Subcutaneous abdominal adipose tissue (tissue), 5 donors: Measurements from ENCODE around the gene CACNA1A.

Experiments
- H3K27ac ChIP-seq: one replicate; pipeline ENCODE4 v1.7.0; 2013; ENCODE audit warnings: low read depth, mild to moderate bottlenecking, inconsistent platforms, low read length, moderate library complexity
- H3K27me3 ChIP-seq, 5 donors: one replicate each; pipeline ENCODE4 v1.7.0; 2013; ENCODE audit warnings: low read length in 5 of 5, inconsistent platforms in 1 of 5; ENCODE audit not compliant: control insufficient read depth in 5 of 5, insufficient read depth in 4 of 5
- H3K36me3 ChIP-seq, 5 donors: one replicate each; pipeline ENCODE4 v1.7.0; 2013; ENCODE audit warnings: low read length in 5 of 5; ENCODE audit not compliant: control insufficient read depth in 5 of 5, insufficient read depth in 5 of 5
- H3K4me1 ChIP-seq, 5 donors: one replicate each; pipeline ENCODE4 v1.7.0; 2013; ENCODE audit warnings: low read length in 5 of 5, mild to moderate bottlenecking in 3 of 5, moderate library complexity in 1 of 5; ENCODE audit not compliant: control insufficient read depth in 5 of 5, insufficient read depth in 5 of 5
- H3K4me3 ChIP-seq, 5 donors: one replicate each; pipeline ENCODE4 v1.7.0; 2013; ENCODE audit warnings: low read length in 5 of 5, low read depth in 1 of 5
- H3K9ac ChIP-seq, 5 donors: one replicate each; pipeline ENCODE4 v1.7.0; 2013; ENCODE audit warnings: low read length in 5 of 5, mild to moderate bottlenecking in 4 of 5, moderate library complexity in 3 of 5
- H3K9me3 ChIP-seq, 5 donors: one replicate each; pipeline ENCODE4 v1.7.0; 2013; ENCODE audit warnings: low read length in 5 of 5; ENCODE audit not compliant: control insufficient read depth in 5 of 5
- donor health status: healthy.
- donor health status: healthy.
- donor health status: healthy.
- donor health status: healthy.
- donor health status: healthy.

The CACNA1A gene

GRCh38 chr19:13356185-13356584, 150.1 kb downstream of the CACNA1A start:
- peaks cover 6 to 21% (median 14%) of the 10 kb centered on the region in 5 donors for H3K9me3 ChIP-seq
- no peak overlapping the region for H3K4me3 ChIP-seq
- H3K4me1 ChIP-seq, result no peaks in the 10 kb centered on the region
- peaks cover 9 to 24% (median 13%) of the 10 kb centered on the region in 5 donors for H3K27me3 ChIP-seq
- no peak overlapping the region for H3K27ac ChIP-seq
- no peaks in the 10 kb centered on the region for H3K36me3 ChIP-seq
- no peak overlapping the region for H3K9ac ChIP-seq

- Histone ChIP-seq H3K9me3 (peaks cover 3 to 19% (median 15%) of the 10 kb centered on the region in 5 donors), H3K36me3 (no peaks in the 10 kb centered on the region), H3K27me3 (peaks cover 9 to 21% (median 13%) of the 10 kb centered on the region in 5 donors), H3K4me3 (no peak overlapping the region), H3K4me1 (no peaks in the 10 kb centered on the region), H3K27ac (no peak overlapping the region), H3K9ac (no peak overlapping the region)
Measured at GRCh38 chr19:13355356-13355755, 150.9 kb downstream of the CACNA1A start.

GRCh38 chr19:13353625-13354024, 152.7 kb downstream of the CACNA1A start:
- Histone ChIP-seq H3K36me3 (no peaks in the 10 kb centered on the region), H3K27me3 (peaks cover 6 to 25% (median 16%) of the 10 kb centered on the region in 5 donors), H3K4me1 (no peaks in the 10 kb centered on the region), H3K9ac (no peak overlapping the region), H3K9me3 (peaks cover 5 to 16% (median 14%) of the 10 kb centered on the region in 5 donors), H3K4me3 (no peak overlapping the region), H3K27ac (no peak overlapping the region)

- H3K9me3 ChIP-seq, result peaks cover 5 to 16% (median 14%) of the 10 kb centered on the region in 5 donors
- no peaks in the 10 kb centered on the region for H3K4me1 ChIP-seq
- peaks cover 7 to 21% (median 14%) of the 10 kb centered on the region in 5 donors for H3K27me3 ChIP-seq
- H3K27ac ChIP-seq, result no peak overlapping the region
- H3K36me3 ChIP-seq, result no peaks in the 10 kb centered on the region
- no peak overlapping the region for H3K4me3 ChIP-seq
- no peak overlapping the region for H3K9ac ChIP-seq
Measured at GRCh38 chr19:13350759-13351158, 155.5 kb downstream of the CACNA1A start.

- peaks cover 5 to 16% (median 14%) of the 10 kb centered on the region in 5 donors for H3K9me3 ChIP-seq
- no peaks in the 10 kb centered on the region for H3K4me1 ChIP-seq
- no peak overlapping the region for H3K9ac ChIP-seq
- H3K4me3 ChIP-seq, result no peak overlapping the region
- peaks cover 2 to 16% (median 9%) of the 10 kb centered on the region in 5 donors for H3K27me3 ChIP-seq
- no peaks in the 10 kb centered on the region for H3K36me3 ChIP-seq
- no peak overlapping the region for H3K27ac ChIP-seq
Measured at GRCh38 chr19:13350072-13350471, 156.2 kb downstream of the CACNA1A start.

- Histone ChIP-seq H3K4me3 (no peak overlapping the region), H3K27ac (no peak overlapping the region), H3K27me3 (peaks cover 2 to 6% (median 4%) of the 10 kb centered on the region in 5 donors), H3K4me1 (no peaks in the 10 kb centered on the region), H3K36me3 (no peaks in the 10 kb centered on the region), H3K9me3 (peaks cover 5 to 21% (median 18%) of the 10 kb centered on the region in 5 donors), H3K9ac (no peak overlapping the region)
Measured at GRCh38 chr19:13347367-13347766, 158.9 kb downstream of the CACNA1A start.

- no peak overlapping the region for H3K9ac ChIP-seq
- H3K4me1 ChIP-seq, result no peaks in the 10 kb centered on the region
- peaks cover 0 to 11% (median 10%) of the 10 kb centered on the region in 5 donors for H3K9me3 ChIP-seq
- no peak overlapping the region for H3K27ac ChIP-seq
- no peak overlapping the region for H3K4me3 ChIP-seq
- no peaks in the 10 kb centered on the region for H3K36me3 ChIP-seq
- peaks cover 0 to 4% (median 0%) of the 10 kb centered on the region in 5 donors for H3K27me3 ChIP-seq
Measured at GRCh38 chr19:13343514-13343913, 162.8 kb downstream of the CACNA1A start.

GRCh38 chr19:13342672-13343071, 163.6 kb downstream of the CACNA1A start:
- Histone ChIP-seq H3K27me3 (peaks cover 0 to 4% (median 0%) of the 10 kb centered on the region in 5 donors), H3K9me3 (peaks cover 0 to 11% (median 10%) of the 10 kb centered on the region in 5 donors), H3K36me3 (no peaks in the 10 kb centered on the region), H3K27ac (no peak overlapping the region), H3K9ac (no peak overlapping the region), H3K4me3 (peak overlapping the region in 1 of 5 donors; percentile 33), H3K4me1 (no peaks in the 10 kb centered on the region)

GRCh38 chr19:13339869-13340268, 166.4 kb downstream of the CACNA1A start:
- Histone ChIP-seq H3K36me3 (no peaks in the 10 kb centered on the region), H3K9me3 (peaks cover 3 to 30% (median 25%) of the 10 kb centered on the region in 5 donors), H3K9ac (no peak overlapping the region), H3K27me3 (peaks cover 0 to 3% (median 0%) of the 10 kb centered on the region in 5 donors), H3K4me3 (no peak overlapping the region), H3K4me1 (no peaks in the 10 kb centered on the region), H3K27ac (no peak overlapping the region)

GRCh38 chr19:13337181-13337580, 169.1 kb downstream of the CACNA1A start:
- Histone ChIP-seq H3K9me3 (peaks cover 3 to 23% (median 19%) of the 10 kb centered on the region in 5 donors), H3K4me1 (no peaks in the 10 kb centered on the region), H3K36me3 (no peaks in the 10 kb centered on the region), H3K27ac (no peak overlapping the region), H3K27me3 (peaks cover 0 to 5% (median 0%) of the 10 kb centered on the region in 5 donors), H3K9ac (no peak overlapping the region), H3K4me3 (no peak overlapping the region)
